HG02938 (cell line): ENCODE data around the gene XYLT2.
"Not testable (repeated sequence)": the region's sequence is repeated elsewhere in the genome, so short reads cannot be mapped to it uniquely, and the experiment has no call there.

Source experiments
- ATAC-seq: cut with Tn5 transposase; IDR thresholded peaks from one replicate; pipeline ENCODE4 v1.9.1; 2021; ENCODE audit warnings: mild to moderate bottlenecking, moderate library complexity; ENCODE audit not compliant: unreplicated experiment

The XYLT2 gene

DNA sequence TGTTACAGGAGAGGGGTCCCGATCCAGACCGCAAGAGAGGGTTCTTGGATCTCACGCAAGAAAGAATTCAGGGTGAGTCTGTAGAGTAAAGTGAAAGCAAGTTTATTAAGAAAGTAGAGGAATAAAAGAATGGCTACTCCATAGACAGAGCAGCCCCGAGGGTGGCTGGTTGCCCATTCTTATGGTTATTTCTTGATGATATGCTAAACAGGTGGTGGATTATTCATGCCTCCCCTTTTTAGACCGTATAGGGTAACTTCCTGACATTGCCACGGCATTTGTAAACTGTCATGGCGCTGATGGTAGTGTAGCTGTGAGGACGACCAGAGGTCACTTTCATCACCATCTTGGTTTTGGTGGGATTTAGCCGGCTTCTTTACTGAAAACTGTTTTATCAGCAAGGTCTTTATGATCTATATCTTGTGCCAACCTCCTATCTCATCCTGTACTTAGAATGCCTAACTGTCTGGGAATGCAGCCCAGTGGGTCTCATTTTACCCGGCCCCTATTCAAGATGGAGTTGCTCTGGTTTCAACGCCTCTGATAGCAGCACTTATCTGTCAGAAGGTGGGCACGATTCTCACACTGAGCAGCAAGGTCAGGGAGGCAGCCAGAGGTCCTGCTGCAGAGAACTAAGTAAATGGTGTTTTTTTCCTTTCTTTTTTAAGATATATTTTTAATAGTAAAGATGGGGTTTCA lies 26.5 kb upstream of the XYLT2 start:
- ATAC-seq = no peak

DNA sequence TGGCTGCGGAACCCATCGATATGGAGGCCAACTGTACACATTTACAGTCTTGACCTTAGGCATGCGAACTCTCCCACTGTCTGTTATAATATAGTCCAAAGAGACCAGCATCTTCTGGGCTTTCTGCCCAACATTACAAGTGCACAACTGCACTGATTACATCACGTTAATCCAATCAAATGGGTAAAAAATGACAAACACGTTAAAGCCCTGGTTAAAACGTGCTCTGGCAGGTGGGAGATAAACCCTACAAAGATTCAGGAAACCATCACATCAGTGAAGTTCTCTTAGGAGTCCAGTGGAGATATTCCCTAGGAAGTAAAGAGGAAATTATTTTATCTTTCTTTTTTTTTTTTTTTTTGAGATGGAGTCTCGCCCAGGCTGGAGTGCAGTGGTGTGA lies 23.7 kb upstream of the XYLT2 start:
- no peak for ATAC-seq

DNA sequence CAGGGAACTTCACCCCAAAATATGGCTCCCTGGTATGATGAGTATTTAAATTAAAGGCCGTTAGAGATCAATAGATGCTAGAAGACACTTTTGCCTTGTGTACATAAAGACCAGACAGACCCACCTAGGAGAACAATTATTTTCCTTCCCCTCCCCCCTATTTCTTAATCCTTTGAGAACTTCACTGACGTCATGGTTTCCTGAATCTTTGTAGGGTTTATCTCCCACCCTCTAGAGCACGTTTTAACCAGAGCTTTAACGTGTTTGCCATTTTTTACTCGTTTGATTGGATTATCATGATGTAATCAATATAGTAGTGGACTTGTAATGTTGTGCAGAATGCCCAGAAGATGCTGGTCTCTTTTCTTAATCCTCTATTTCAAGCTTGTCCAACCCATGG lies 22.9 kb upstream of the XYLT2 start:
- no peak for ATAC-seq

DNA sequence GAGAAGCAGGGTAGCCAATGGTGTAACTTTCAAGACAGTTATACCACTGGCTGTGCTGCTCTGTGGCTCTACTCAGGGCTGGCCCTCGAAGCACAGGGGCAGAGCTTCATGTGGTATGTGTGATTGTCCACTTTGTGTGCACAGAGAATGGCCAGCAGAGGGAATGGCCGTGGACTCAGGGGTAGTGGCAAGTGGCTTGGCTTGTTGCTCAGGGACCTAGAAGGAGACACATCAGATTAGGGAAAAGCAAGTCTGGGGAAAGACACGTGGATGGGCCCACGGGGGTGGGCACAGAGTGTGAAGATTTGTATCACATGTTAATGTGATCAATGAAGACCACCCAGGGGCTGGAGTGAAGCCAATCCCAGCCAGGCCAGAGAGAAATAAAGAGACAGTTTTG lies 20.0 kb upstream of the XYLT2 start:
- no peak for ATAC-seq

DNA sequence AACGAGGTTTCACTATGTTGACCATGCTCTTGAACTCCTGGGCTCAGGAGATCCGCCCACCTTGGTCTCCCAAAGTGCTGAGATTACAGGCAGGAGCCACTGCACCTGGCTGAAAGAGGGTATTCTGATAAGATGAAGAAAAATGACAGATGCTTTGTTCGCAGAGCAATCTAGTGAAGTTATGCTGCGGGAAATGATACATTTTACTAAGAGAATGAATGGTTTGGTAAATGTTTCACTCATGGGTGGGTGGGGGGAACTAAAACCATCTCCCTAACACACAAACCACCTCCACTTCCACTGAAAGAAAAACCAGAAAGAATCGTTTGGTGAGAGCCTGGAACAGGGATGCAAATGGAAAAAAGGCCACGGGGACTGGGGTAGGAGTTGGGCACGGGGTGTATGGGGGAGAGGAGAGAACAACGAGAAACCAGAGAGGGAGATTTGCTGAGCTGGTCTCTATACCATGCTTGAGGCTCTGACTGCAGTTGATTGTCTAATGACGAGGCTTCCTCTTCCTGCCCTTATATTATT lies 19.0 kb upstream of the XYLT2 start:
- no peak for ATAC-seq

DNA sequence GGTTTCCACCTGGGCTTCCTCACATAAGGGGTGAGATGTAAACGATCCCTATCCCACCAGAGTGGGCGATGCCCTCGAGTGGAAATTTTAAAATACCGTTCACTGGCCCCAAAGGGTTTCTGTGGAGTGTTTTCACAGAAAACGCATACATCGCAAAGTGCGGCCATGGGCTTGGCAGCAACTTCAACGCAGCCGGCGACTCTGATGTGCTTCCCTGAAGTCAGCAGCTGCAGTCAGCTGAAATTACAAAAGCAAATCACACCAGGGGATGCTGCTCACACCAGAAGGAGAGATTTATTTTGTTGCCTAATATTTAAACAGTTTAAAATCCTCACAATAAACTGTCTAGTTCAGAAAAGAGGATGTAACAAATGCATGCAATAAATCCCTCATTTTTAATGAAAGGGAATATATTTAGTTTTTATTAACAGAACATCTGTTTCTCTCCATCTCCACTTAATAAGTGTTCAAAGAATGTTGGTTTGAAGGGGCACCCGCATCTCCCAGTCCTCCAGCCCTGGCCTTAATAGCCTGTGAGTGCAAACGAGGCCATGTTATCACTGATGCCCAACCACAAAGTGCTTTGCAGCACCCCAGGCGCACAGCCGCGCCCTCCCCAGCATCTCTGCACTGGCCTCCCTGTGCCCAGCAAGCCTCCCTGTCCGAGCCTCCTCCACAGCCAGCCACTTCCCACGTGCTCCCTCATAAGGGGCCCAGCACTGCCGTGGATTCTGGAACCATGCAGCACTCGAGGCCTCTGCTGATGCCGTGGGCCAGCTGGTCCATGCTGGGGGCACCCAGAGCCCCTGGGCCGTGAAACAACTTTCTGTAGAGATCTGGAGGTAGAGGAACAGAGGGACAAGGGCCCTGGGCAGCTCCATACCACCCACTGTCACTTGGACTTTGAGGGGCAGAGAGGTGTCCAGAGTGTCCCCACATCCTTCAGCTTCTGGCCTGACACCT lies 17.3 kb upstream of the XYLT2 start:
- no peak for ATAC-seq

DNA sequence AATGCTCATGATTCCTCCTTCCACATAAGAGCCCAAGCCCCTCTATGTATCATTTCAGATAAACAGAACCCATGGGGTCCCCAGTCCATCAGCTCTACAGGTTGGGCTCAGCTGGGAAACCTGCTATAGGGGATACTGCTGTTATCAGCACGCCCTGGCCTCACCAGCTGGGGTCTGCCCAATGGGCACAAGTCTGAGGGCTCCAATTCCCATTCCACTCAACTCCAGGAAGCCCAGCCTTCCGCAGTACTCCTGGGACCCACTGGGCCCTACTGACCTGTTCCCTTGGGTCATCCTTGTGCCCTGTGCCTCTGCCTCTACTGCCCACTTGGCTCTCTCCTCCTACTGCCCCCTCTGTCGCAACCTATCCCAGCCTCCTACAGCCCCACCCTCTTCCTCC lies 16.2 kb upstream of the XYLT2 start:
- ATAC-seq = no peak

DNA sequence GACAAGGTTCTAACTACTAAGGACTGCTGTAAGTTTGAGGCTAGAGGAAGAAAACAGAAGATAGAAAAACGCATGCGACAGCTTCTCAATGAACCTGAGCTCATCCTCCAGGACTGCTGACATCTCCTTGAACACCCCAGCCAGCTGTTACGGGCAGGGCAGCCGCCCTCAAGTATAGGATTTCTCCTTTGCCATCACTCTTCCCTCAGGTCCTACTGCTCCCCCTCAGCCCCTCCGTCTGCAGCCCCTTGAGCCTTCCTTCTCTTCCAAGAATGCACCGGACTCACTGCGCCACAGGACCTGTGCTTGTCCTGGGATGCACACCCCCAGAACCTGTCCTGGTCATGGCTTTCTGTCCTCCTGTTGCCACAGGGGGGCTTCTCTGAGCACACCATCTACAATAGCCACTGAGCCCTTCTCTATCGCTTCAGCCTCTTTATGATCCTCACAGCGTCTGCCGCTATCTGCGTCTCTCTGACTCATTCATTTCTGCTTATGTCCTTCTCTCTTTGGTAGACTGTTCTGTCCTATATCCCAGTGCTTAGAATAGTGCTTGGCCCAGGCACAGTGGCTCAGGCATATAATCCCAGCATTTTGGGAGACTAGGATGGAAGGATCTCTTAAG lies 15.7 kb upstream of the XYLT2 start:
- no peak for ATAC-seq

DNA sequence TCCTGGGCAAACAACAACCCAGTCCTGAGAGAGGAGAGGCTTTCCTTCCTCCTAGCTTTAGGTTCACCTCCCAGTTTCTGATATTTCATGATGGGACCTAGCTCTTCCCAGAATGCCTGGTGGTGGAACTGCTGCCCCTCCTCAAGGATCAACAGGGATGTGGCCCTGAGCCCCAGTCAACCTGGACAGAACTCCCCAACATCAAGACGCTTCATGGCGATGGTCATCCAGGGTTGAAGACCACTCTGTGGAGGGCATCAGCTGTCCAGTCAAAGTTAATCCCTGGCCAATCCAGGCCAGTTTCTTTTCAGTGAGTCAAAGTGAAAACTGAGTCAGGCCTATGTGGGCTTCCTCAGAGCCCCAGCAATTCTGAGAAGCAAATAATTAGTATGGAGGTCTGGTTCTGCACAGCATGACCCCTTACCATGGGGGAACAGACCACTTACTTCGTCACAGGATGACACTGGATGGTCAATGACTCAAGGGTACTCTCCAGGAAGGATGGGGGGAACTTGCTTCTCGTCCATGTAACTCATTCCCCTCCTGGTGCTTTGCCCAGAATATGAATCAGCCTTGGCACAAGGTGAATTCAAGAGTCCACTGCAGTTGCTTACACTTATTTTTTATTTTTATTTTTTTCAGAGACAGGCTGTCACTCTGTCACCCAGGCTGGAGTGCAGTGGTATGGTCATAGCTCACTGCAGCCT lies 14.7 kb upstream of the XYLT2 start:
- ATAC-seq = no peak

DNA sequence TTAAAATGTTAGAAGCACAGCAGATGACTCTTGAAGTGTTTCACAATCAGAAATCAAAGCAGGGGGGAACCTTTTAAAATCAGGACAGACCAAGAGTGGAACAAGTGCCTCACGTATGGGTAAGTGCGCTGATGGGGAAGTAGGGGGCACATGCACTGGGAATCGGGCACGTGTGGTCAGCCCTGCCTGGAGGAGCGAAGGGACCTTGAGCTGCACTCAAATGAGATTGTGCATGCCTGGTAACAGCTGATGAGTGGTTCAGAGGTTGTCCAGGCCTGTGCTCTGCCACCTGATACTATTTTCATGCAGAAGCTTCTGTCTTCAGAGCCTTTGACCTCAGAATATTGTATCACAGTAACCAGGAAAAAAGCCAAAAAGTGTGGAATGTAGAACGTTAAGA lies 13.7 kb upstream of the XYLT2 start:
- no peak for ATAC-seq

DNA sequence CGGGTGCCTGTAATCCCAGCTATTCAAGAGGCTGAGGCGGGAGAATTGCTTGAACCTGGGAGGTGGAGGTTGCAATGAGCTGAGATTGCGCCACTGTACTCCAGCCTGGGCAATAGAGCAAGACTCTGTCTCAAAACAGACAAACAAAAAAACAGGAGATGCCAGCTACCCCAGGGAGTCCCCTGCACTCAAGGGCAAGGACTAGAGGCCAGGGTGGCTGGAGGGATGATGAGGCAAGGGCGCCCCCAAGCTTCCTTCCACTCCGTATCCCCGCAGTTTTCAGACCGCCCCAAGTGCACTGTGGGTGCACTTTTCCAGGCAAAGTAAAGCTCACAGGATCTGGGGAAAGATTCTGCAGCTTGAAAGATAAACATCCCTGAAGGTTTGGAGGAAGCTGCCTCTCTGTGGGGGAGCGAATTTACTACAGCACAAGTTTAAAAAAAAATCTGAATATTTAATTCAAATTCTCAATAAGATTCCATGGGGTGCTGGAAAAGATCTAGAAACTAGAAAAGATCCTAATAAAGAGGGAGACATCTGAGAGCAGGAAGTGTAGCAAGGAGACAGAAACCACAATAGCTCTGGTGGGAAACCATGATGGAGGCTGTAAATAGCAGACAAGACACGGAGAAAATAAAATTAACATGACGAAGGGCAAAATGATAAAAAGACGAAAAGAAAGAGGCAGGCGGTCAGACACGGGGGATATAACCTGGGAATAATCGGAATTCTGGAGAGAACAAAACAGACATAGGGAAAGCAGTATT lies 12.5 kb upstream of the XYLT2 start:
- not testable (repeated sequence) for ATAC-seq

DNA sequence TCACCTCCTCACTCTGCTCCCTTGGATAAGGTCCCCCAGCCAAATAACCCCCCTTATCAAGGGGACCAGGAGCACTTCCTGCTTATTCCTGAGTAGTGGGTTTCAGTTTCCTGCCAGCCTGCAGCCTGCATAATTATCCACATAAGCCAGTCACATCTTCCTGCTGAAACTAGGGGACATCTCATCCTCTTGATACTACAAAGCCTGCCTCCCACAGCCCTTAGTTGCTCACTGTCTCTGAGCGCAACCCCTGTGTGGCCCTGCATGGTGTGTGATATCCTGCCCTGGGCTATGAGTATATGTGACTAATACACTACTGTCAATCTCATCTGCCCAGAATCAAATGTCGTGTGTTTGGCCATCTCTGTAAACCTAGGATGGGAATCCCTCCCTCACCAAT lies 8.0 kb upstream of the XYLT2 start:
- ATAC-seq = no peak

DNA sequence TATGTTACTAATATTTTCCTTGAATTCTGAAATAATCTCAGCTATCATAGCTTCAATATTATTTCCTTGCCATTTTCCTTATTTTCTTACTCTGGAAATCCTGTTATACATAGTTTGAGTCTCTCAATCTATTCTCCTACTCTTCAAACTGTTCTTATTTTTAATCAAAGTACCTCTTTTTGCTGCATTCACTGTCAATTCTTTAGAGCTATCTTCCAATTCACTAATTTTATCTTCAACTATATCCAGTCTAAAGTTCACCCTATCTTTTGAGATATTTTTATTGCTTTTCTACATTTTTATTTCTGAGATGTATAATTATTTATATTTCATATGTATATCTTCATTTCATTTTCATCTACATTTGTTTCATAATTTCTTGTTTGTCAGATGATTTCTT lies 7.3 kb upstream of the XYLT2 start:
- ATAC-seq = no peak

DNA sequence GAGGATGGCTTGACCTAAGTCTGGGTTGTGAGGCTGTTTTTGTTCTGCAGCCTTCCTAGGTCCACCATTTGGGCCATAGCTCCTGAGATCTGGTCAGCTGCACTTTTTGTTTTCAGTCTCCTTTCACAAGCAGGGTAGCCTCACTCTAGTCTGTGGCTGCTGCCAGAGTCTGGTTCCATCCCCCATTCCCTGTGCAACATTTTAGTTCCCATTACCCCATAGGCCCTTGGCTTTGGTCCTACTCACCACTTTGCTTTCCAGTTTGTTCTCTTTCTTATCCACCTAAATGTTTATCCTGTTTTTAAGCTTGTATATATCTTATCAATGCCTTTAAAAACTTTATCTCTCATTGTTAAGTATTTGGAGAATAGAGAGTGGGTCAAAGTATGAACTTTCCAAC lies 6.5 kb upstream of the XYLT2 start:
- ATAC-seq = no peak

DNA sequence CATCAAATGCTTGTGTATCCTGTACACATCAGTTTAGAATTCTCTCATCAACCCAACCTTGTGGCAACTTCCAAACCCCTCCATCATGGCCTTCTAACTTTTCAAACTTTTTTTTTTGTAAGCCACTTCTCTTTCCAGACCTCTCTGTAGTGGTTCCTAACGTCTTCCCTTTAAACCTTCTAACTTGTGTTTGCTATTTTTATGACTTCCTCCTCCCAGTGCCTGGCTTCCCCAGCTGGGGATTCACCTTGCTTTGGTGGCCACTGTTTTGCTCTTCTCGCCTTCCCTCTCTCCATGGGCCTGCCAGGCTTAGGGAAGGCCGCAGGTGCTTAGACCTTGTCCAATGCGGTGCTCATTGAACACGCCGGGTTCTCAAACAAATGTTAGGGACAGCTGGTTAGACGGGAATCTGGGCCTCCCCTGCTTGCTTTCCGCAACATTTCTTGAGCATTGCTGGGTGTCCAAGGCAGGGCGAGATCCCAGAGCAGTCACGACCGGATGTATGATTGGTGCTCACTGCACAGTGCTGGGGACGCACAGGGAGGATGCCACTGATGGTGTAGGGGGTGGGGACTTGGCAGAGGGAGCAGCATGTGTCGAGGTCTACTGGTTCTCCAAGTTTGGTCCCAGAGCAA lies 1.1 kb upstream of the XYLT2 start:
- no peak for ATAC-seq

DNA sequence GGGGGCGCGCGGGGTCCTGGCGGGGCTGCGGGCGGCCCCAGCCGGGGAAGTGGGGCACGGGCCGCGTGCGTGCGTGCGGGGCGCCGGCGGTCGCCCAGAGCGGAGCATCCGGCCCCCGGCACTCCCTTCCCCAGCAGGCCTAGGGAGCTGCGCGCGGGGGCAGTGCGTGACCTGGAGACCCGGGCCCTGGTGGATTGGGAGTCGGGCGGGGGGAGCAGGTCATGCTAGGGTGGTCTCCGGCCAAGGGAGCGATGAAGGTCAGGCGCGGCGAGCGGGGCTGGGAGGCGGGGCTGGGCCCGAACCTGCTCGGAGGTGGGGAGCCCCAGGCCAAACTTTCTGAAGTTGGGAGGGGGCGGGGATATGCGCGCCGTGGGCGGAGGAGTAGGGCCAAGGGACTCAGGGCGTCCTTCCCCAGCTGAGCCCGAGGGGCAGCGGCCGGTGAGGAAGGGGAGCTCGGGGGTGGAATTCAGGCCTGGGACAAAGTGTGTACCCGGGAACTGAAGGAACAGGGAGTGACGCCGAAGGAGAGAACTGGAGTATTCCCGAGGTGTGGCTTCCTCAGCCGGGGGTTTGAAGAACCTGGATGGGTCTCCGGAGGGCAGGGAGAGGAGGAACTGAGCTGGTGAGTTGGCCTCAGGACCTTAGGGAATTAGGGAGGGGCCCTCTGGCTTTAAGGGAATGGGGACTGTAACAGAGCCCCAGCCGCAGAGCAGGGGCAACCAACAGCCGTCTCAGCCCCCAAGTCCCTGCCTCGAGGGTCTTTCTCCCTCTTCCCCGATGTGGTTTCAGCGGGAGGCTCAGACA lies 589 bp downstream of the XYLT2 start:
- ATAC-seq = no peak

DNA sequence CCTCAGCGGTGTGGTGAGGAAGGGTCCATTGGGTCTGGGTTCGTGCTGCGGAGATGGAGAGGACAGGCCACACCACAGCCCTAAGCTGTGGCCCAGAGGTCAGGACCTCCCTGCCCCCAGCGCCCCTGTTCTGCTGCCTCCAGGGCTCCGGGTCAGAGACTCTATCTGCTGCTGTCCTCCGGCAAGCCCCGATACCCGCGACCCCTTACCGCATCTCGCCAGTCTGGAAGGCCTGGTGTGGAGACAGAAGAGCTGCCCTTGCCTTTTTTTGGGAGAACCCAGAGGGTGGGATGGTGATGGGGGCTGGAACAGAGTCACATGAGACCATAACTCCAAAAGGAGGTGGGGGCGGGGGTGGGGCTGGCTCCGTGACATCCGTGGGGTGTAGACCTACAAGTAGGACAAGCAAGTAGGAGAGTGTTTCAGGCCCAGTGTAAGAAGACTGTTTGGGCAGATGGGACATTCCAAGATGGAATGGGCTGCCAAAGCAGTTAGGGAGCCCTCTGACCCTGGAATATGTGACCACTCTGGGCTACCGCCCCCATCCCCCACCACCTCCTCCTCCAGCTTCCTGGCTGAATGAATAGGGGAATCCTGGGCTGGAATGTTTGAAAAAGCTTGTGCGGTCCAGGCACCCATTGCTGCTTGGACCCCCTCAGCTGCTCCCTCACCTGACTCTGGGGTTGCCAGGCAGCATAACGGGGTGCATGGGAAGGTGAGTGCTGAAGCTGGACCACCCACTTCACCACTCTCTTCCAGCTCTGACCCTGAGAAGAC lies 1.4 kb downstream of the XYLT2 start:
- no peak for ATAC-seq

DNA sequence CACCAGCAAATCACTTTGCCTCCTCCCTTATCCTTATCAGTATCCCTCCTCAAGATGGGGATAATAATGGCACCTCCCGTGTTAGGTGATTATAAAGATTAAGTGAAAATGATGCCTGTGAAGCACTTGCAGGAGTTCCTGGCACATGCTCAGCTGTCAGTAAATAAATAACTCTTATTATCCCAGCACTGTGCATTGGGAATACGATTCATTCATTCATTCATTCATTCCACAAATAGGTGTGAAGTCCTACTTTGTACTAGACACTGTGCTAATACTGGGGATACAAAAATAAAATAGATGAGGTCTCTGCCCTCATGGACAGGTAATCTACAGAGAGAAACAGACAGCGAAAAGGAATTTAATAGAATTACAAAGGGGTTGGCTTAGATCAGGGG lies 2.0 kb downstream of the XYLT2 start:
- no peak for ATAC-seq
